ENCODE data around the gene TRIP13.

GRCh38 chr5:914174-914573, 21.5 kb downstream of the TRIP13 start:
- TF ChIP-seq POLR2A (IDR thresholded peaks at IDR 0.05; ENCODE audit: low read depth, low read length) (no peak), PAX5 (IDR thresholded peaks at IDR 0.05; ENCODE audit: insufficient read depth, low read length, severe bottlenecking) (no peak)
